GM19240 (cell line): ENCODE data around the gene MLLT10.

ENCODE experiments used
- DNase-seq: peaks from one replicate; pipeline ENCODE4 v3.0.0; 2011; ENCODE audit warnings: low spot score; ENCODE audit not compliant: insufficient read length

The MLLT10 gene

DNA sequence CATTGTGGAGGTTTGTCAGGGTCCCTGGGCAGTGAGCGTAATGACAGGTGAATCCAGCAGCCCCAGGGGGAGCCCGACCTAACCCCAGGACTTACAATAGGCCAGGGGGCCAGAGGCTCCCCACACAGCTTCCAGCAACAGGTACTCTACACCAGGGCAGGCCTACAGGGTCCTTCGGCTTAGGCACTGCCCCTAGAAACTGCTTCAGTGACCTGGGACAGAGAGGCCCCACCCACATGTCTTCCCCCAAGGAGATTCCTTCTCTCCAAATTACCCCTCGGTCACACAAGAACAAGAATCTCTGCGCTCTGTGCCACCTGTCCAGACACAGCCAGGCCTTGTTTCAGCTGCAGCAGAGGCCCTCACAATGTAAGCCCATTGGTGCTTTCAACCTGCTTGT lies 32.9 kb upstream of the MLLT10 start:
- no peak for DNase-seq

DNA sequence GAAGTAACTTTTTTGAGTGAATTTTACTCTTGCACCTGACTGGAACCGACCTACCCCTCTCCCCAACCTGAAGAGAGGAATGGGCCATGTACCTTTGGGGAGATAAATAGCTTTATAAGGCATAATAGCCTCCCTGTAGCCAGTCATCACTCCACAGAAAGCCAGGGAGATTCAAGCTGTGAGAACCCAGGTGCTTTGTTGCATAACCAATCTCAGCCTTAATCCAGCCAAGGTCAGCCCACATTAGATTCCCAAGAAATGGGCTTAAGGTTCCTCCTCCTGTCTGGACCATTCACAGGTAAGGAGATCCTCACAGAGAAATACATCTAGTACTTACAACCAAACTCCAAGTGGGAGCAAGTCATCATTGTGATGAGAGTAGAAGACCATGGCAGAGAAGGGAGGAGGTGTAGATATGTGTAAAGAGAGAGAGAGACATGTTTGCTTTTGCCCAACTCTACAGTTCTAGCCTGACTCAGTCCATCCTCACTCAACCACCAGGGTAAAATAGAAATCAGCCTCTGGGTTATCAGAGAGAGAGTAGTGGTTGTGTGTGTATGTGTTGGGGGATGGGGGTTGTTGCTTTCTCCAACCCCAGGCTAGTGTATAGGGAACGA lies 32.2 kb upstream of the MLLT10 start:
- no peak for DNase-seq

DNA sequence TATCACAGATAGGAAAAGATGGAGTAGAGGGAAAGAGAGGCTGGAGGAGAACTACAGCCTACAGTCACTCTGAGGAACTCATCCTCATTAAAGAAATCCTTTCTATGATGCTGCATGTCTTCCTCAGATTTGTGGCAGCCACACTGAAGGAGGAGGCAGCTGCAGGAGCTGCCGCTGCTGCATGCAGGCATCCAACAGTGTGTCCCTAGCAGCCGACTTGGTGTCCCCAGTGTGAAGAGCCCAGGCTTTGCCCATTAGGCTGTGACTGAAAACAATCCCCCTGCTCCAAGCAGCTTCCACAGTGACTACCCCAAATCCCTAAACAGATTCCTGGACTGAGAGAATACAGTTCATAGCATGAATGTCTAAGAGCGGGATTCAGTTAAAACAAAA lies 31.7 kb upstream of the MLLT10 start:
- DNase-seq = no peak

DNA sequence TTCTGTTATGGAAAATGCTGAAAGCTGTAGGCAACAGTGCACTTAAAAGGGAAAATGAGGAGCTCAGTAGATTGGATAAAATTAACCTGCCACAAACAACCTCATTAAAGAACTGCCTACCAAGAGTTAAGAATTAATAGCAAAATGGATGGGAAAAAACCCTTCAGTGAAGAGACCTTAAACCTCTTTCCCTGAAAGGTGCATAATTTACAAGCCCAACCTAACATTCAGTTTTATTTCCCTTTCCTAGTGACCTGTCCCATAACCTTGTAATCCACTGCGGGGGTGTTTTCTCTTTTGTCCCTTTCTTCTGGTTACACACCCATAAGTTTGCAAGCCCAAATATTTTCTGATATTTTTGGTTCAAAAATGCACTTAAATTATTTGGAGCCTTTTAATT lies 30.5 kb upstream of the MLLT10 start:
- no peak for DNase-seq

DNA sequence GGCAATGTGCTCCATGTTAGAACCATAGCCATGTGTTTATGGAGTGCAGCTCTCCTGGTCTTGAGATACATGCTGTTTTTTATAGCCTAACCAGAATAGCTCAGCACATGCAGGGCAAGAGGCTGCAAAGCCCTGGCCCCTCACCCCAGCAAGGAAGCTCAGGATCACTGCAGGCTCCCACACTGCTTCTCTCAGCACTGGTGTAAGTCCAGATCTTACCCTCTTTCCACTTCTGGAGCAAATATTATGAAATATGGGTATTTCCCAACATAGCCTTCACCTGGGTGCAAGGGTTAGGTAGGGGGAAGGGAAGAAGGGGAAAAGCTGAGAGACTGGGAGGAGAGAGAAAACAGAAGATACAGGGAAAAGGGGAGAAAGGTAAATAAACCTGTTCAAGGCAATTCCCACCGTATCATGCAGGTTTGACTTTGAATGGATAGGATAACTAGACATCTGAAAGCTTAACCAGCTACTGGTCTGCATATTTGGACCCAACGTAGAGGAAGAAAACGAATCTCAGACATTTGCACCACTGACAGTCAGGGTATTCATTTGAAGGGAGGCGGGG lies 28.2 kb upstream of the MLLT10 start:
- DNase-seq = no peak

DNA sequence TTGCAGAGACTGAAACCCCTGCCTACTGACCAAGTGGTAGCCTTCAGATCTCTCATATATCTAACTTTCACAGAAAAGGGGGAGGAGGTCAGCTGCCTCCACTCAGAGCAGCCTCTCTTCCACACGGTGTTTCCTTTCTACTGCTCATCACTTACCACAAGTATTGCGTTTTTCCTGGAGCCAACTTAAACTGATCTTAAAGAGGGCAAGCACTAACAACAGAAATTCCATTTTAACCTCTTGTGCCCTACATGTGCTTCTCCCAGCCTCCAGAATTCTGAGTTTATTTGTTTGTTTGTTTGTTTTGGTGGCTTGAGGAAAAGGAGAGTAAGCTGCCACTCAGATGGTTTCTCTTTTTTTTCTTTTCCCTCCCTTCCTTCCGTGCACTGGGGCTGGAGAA lies 27.7 kb upstream of the MLLT10 start:
- no peak for DNase-seq

DNA sequence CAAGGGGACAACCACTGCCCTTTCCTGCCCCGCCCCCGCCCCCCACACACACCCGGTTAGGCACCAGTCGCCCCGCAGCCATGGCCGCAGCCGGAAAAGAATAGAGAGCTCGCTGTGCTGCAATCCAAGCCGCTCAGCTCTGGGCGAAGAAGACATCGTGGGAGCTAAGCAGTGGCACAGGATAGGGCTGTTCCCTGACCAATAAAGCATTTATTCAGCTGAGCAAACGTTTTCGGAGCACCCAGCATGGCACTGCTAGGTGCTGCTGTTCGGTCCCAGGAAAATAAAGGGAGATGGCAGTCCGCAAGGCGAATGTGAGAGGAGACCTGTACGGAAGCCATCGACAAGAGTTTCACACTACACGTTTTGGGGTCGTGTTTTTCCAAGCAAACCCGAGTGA lies 26.9 kb upstream of the MLLT10 start:
- no peak for DNase-seq

DNA sequence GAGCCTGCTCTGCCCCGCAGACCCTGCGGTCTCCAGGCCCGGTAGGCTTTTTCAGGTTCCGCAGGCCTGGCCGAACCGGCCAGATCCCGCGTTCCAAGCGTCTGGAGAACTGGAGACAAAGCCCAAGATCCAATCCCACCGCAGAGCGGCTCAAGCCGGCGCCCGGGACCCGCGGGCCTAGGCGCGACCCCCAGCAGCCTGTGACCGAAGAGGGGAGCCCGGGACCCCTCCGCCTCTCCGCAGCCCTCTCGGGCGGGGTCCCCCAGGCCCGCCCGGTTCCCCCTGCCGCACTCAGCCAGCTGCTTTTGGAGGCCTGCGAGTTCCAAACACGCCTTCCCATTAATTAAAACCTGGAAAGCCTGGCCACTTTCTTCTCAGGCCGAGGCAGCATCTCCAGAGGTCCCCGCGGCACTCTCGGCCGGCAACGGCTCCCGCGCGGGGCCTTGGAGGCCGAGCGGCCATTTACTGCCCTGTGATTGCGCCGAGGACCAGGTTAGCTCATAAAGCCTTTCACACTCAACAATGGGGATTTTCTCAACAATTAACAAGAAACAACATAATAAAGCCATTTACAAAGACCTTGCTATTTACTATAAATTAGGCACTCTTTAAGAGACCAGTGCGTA lies 25.2 kb upstream of the MLLT10 start:
- DNase-seq = no peak

DNA sequence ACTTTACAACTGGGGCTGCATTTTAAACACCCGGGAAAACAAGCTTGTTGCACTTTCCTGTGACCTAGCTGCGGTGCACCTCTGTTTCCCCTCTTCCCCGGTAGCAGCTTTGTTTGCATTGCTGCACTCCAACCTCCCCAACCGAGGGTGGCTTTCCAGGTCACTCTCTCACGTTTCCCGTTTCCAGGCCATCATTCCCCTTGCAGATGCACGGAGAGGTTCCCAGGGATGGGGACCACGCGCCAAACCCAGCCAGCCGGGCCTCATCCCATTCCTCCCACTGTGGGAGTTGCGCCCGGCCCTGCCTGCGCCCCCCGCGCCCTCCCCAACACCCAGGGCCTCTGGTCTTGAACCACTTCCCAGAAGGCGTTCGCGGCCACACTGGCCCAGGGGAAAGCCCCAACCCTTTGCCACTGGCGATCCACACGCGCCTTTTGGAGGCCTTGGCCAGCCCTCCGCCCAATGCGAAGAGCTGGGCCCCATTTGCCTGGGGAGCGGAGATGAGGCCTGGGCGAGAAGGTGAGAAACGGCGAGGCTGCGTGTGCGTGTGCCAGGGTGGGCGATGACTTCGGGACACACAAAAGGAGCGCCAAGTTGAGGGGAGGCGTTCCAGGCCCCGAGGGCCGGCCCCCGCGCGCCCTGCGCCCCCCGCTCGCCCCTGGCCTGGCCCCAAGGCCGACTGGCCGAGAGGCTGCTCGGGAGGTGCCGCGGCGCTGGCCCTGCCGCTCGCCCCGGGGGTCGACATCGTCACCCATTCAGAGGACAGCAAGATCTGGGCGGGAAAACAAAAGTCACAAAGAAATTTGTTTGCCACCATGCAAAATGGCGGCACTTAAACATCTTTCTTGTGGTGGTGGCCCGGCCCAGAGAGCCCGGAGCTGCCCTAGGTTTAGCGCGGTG lies 24.4 kb upstream of the MLLT10 start:
- no peak for DNase-seq

DNA sequence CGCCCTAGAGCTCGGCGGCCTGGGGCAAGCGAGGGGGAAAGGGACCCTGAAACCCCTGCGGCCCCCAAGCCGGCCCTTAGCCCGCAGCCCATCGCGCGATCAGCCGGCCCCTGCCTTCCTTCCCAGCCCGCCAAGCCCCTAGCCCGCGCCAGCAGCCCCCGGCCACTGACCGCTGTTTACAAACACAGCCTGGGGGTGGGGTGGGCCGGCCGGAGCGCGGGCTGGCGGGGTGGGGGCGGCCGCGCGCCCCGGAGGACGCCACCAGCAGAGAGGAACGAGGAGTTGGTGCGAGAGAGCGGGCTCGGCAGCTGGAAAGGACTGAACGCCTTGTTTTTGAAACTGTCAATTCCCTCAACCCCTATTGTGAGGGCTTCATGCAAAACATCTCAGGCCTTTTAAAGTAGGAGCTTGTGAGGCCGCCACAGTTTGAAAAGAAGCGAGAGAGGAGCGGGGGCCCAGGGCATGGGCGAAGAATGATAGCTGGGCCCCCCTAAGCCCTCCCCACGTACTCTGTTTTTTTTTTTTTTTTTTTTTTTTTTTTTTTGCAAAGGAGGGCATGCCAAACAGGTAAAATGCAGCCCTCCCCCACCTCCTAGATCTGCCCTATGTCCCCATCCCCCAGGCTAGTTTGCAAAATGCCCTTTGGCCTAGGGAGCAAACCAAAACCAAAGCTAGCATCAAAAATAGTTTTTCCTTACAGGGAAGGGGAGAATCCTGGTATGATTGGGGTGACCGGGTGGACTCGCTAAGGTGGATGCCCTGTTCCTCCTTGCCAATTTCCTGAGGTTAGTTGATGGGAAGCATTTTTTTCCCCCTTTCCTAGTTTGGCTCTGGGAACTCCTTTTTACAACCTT lies 23.6 kb upstream of the MLLT10 start:
- DNase-seq = no peak

DNA sequence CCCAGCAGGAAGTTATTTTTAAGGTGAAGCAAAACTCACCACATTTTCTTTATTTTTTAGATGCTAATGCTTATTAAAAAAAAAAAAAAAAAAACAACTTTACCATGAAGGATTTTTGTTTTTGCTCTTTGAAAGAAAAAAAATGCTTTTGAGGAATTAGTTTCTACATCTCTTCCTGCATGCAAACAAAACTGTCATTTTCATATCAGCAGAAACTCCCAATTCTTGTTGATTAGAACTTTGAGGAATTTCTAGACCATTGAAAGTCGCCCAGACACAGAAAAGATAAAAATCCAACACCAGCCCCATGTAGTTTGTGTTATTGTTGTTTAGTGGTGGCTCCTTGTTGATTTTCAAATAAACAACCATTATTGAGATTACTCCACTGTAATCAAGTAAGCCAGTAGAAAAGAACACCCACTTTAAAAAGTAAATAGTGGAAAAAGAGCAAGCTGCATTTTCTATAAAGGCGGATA lies 22.9 kb upstream of the MLLT10 start:
- no peak for DNase-seq

DNA sequence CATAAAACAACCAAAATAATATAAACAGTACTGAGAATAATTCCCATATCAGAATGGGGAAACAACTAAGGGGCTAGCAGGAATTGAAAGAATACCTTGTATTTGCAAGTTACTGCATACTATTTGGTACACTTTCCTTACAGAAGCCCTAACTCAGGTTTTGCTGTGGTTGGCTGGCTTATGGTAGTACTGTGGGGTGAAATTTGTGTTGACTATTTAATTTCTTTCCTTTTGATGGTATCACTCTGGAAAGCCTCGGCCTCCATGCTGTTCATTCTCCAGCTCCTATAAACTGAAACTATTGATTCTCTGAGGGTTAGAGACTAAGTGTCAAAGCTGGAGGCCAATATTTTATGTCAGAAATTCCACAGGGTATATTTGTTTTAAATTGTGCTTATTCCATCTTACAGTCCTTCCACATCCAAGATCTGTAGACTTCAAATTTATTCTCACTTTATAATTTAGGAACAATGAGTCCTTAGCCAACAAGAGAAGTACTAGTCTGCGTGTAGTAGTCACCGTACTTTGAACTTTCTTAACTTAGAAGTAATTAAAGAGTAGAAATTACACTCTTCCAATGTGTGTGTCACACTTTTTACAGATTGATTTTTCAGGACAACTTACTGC lies 22.0 kb upstream of the MLLT10 start:
- DNase-seq = no peak

DNA sequence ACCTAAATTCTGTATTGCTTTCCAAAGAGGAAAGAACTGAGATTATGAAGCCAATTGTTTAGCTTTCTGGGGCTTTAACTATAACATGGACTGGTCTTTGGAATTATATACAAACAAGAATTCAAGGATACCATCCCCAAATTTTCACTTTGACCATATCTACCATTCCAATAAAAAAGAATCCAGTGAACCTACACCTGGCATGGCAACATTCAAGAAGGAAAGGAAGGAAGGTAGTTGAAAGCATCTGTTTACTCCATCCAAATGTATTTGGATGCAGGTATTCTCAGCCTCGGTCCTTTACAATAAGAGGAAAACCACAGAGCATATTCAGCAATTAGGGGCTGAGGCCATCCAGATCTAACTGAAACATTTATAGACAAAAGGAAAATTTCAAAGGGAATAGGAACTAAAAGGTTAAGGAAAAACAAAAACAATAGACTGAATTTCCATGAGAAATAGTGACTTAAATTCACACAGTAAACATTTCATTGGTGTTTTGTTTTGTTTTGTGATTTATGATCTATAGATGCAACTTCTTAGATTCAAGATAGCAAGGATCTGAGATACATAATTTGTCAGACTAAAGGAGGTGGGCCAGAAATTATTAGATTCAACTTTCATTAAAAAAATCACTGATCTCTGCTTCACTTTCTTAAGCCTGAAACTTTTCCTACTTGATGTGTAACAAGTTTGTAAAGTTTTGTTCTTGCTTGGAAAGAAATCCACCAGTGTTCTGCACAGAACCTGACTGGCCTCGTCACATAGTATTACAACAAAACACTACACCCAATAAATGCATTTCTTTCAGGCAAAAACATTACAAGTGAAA lies 21.2 kb upstream of the MLLT10 start:
- no peak for DNase-seq

DNA sequence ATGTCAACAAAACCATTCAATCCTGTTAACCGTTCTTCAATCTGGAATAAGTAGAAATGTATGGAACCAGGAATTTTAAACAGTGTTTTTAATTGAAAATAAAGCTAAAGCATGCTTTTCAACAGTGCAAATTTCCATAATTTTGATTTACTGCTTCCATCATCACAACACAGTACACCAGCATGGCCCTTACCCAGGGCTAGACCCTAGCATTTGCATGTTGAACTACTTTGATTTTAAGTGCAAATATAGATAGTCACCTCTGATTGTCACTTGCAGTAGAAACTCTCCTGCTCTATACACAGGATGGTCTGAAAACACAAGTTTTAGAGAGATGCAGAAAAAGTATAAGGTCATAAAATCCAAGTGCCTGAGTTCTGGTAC lies 20.6 kb upstream of the MLLT10 start:
- DNase-seq = no peak

DNA sequence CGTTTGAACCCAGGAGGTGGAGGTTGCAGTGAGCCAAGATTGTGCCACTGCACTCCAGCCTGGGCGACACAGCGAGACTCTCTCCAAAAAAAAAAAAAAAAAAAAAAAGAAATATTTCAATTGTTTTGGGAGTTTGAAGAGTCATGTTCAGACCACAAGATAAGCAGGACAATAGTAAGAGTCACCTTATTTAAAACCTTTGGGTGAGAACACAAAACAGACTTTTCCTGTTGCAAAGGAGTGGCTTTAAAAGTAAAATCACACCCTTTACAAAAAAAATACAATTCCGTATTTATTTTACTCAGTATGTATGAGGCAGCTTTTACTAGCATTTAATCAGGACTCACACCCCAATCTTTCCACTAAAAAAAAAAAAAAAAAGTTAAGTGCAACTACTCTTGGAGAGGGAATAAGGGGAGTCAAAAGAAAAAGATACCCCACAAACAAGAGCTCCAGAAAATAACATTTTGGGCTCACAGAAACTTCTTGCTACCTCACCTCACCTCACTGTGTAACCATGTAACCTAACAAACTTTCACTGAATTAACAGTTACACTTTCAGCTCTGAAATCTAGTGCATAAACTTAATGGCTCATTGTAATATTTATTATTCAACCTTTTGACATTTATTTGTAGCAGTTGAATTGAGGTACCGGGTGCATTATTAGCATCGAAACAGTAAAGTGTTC lies 19.8 kb upstream of the MLLT10 start:
- no peak for DNase-seq

DNA sequence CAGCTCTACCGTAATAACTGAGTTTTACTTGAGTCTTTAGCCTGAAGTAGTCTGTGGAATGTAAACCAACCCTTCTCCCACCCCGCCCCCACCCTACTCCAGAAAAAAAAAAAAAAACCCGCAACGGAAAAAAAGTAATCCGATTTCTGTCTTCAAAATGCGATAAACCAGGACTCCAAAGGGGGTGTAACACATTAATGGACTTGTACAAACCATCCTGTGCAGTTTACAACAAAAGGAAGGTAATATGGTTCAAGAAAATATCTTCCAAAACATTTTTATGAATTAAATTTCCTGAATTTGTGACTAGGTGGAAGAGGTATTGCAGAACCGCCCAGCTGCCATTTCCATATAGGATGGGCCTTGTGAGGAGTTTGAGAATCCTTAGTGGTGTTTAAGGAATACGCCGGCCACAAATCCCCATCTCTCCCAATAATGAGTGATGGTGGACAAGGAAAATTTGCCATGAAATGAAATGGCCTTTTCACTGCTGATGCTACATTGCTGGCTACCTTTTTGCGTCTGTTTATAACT lies 19.1 kb upstream of the MLLT10 start:
- DNase-seq = no peak

DNA sequence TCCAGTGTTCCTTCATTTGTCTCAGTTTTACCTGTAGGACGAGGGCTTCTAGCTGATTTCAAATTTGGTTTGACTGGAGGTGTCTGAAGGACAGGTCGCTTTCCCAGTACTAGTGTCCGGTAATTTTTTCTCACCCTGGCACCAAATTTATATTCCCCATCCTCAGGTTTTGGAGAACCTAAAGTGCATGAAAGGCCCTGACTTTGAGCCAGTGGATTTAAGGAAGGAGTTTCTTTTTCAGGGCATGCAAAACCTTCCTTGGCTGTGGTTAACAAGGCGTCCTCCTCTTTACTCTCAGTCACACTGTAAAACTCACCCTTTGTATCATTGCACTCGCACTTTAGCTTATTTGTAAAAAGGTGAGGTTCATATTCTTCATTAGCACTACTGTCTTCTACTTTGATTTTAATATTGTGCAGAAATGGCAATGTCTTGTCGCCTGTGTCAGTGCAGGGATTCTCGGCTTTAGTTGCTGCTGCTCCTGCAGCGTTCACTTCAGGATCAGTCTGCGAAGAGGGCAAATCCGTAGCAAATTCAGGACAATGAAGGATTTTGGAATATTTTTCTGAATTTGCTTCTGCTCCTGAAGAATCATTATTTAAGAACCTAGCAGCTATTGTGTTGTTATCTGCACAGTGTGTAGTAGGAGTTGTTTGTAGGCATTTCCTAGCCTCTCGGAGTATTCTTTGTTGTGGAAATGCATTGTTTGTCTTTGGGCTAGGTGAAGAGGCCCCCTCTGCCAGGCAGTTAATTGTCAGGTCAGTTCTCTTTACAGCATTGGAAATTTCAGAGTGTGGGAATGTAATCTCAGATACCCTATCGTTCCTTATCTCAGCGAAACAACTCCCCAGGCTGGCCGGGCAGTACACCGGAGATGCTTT lies 18.4 kb upstream of the MLLT10 start:
- DNase-seq = no peak
